Activated CD8-positive, alpha-beta memory T cell treated with anti-CD3 and anti-CD28 coated beads for 48 hours (primary cell): Measurements from ENCODE around the gene REN.

Experiments
- DNase-seq, 3 experiments: peaks; one replicate each; pipeline ENCODE4 v3.0.0-alpha.2; 2020; ENCODE audit warnings: low read depth in 2 of 3, low spot score in 2 of 3

REN gene

GRCh38 chr1:204154568-204155255, 11.4 kb downstream of the REN start:
- no peak for DNase-seq

DNA sequence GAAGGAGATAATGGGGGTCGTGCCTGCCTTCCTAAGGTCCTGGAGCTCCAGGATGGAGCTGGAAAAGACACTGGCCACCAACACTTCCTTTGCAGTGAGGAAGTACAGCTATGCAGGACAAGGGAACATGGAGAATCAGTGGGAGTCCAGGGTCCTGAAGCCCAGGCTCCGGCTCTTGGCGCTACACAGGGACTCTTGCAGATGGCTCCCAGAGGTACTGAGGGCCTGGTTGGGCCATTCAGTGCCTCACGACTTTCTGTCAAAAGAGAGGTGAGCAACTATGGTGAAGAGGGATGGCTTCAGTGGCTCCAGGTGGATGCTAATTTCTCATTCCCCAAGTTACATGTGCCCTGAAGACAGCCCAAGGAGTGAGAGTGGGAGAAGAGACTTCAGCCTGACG, 12.5 kb downstream of the REN start:
- no peak for DNase-seq

GRCh38 chr1:204152310-204153044, 13.7 kb downstream of the REN start:
- no peak for DNase-seq

GRCh38 chr1:204151552-204152309, 14.4 kb downstream of the REN start, which contains the start of gene ETNK2:
ETNK2 (minus strand) TSS chr1:204152044; CDS start chr1:204151852, 192 bp downstream.
- peak in 1 of 3 experiments; percentile 30 for DNase-seq

GRCh38 chr1:204150702-204151551, 15.2 kb downstream of the REN start:
- DNase-seq: no peak

DNA sequence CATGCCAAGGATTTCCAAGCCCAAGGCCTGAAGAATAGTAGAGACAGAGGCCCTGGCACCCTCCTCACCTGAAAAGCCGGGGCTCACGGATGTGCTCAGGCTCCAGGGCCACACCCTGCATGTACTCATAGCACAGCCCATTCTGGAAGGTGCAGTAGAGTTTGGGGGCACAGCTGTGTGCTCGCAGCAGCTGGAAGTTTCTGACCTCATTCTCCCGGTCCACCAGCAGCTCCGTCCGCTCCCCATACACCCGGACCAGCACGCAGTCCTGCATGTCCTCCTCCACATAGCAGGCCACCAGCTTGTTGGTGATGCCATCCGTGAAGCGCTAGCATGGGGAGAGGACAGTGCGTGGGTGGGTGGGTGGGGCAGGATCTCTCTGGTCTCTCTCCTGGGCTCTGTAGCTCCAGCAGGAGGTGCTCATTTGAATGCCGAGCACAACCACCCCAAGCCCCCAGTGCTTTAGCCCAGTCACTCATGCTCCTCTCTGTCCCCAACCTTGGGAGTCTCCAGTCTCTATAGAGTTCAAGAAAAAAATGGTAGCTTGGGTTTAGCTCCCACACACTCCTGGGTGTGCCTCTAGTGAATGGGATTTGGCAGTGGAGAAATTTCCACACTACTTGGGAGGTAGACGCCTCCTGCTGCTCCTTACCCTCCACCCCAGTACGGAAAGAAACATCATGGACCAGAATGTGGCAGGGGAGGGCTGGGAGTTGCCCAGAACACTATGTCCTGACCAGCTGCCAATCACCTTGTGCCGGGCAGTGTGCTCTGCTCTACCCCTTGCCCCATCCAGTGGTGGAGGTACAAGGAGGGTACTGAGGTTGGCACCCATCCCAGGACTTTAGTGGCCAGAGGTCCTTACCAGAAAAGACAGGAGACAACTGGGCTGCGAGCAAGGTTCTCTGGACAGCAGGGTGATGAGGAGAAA, 16.2 kb downstream of the REN start:
- DNase-seq: no peak

- DNase-seq: no peak
These were observed 17.0 kb downstream of the REN start for GRCh38 chr1:204149107-204149506.

DNA sequence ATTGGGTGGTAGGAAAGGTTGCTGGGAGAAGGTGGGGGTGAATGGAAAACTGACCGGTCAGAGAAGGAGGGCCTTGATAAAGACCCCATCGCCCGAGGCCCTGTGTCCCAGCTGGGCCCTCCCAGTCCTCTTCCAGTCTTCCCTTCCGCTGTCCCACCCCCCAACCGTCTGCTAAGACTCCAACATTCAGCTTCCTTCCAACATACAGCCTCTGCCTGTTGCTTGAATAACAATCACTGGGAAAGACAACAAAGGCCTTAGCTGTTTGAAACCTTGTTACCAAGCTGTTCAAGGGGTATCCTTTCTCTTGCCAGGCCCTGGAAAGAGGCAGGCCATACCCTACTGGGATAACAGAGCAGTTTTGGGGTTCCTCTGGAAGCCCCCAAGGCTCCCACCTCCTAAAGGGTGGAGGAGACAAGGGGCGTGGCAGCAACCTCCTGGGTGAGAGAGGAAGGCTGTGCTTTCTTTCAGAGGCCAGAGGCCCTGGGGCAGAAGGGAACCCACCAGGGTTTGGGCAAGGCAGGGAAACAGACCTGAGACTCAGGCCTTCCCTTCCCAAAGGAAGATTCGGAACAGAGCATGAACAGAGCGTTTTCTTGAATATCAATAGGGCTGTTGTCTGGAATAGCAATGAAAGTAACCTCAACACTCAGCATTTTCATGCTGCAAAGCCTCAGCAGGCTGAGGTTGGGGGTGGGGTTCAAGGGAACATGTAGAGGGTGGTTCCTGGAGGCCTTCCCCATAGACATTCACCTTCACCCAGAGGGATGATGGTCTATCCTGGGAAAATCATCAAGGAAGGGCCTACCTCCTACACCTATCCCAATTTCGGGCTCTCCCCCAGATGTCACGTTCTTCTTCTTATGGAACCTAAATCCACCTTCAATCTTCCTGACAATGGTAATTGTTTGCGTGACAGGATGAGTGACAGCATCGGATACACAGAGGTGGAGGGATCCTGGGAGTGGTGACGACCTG, 18.4 kb downstream of the REN start:
- DNase-seq: no peak

- no peak for DNase-seq
These were observed 19.2 kb downstream of the REN start for GRCh38 chr1:204146965-204147364.

DNA sequence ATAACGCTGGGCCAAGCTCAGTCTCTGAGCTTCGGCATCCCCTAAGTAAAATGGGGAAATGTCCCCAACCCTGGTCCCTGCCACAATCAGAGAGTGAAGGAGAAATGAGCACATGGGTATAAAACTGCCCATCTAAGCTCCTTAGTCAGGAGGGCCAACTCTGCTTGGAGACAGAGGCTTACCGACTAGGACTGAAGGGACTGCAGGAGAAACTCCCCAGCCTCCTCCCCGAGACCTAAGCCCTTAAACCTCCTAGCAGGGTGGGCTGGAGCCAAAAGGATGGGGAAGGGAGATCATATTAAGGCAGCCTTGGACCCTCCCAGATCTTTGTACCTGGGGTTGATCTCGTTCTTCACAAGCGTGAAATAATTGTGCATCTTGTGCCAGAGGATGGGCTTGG, 19.8 kb downstream of the REN start:
- no peak for DNase-seq

DNA sequence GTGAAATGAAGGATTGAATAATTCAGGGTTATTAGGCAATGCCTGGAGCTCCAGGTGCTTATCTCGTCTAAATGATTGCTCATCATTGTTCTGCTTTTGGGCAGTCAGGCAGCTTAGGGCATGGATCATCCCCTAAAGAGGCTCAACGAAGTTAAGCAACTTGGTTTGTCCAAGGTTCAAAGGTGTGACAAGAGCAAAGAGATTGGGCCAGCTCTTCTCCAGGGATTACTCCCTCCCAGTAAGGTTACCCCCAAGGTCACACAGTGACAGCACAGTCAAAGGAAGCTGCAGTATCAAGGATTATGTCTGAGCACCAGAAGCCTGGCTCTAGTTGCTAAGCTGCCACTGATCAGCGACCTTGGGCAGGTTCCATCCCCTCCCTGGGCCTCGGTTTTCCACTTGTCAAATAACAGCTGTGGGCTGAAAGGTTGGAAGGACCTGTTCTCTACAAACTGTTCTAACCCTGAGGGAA, 21.1 kb downstream of the REN start:
- DNase-seq: no peak

- DNase-seq: no peak
These were observed 22.7 kb downstream of the REN start for GRCh38 chr1:204143276-204144041.

GRCh38 chr1:204142032-204142974, 23.8 kb downstream of the REN start:
- no peak for DNase-seq

- DNase-seq: no peak
These were observed 25.0 kb downstream of the REN start for GRCh38 chr1:204141131-204141530.

- DNase-seq: no peak
These were observed 26.2 kb downstream of the REN start for GRCh38 chr1:204139952-204140351.

GRCh38 chr1:204139088-204139487, 27.0 kb downstream of the REN start:
- DNase-seq: no peak

DNA sequence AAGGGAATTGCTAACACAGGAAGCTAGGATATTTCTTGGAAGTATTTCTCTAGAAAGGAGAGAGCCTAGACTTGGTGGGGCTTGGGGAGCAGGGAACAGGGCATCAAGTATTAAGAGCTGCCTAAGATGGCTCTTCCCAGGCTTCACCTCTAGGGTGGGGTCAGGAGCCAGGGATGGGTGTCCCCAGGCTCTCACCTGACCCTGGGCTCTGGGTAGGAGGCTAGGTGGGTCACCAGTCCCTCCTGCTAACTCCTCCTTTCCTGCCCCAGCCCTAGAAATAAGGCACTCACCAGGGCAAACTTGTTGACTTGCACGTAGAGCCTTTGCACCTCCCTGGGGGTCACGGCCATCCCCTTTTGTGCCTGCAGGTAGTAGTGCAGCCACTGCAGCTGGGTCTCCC, 29.3 kb downstream of the REN start:
- DNase-seq: no peak
